ENCODE data around the gene KCTD12.

- no peak for TF ChIP-seq EZH2 (IDR thresholded peaks at IDR 0.05; ENCODE audit: low read length)
- no peak for TF ChIP-seq CTCF (optimal IDR thresholded peaks at IDR 0.05 in 1 of 3, IDR thresholded peaks at IDR 0.05 in 1 of 3, conservative IDR thresholded peaks at IDR 0.05 in 1 of 3; ENCODE audit: extremely low read depth in 1 of 3, insufficient read depth in 2 of 3, low read length in 3 of 3)
Observed at GRCh38 chr13:76874479-76874878, 11.7 kb downstream of the KCTD12 start.
